H1 (cell line): ENCODE results near the gene AMN. TPM values are rescaled to one million over a fixed set of nuclear protein-coding genes. Genes with fewer than 3 reads are reported as not detected.

Source experiments
- ASH2L ChIP-seq: fragments of 200-600, 300-600 bp; sonication (generic); IDR thresholded peaks from one replicate; pipeline ENCODE4 v1.7.1; 2017; ENCODE audit warnings: low read length
- YY1 ChIP-seq: IDR thresholded peaks from 2 replicates; pipeline ENCODE4 v1.6.1; 2011; ENCODE audit warnings: low read depth, mild to moderate bottlenecking, low read length
- polyA plus RNA-seq, 7 experiments: library from polyadenylated mRNA; depleted of rRNA in 3 of 7; stranded (reverse) in 5 of 7; unstranded in 2 of 7; fragments of >200 nt in 5 of 7; fragments of 200-250 nt in 2 of 7; gene quantifications; 1 replicate in 5 of 7; 2 replicates in 1 of 7; 4 replicates in 1 of 7; pipeline versions ENCODE4 v1.2.1 to v1.2.3, GENCODE V29; 2011 to 2013; ENCODE audit warnings: missing spikeins in 2 of 7, mixed read lengths in 2 of 7
- total RNA-seq: library from RNA; stranded (reverse); fragmentation: NEBNext Ultra II Directional; extraction: Animal tissue kit (Norgen Biotek cat#: 25700); gene quantifications from 2 replicates; pipeline ENCODE4 v1.2.1, GENCODE V29; 2021
- TF ChIP-seq, protein P1 (sequence below): IDR thresholded peaks from 2 replicates; pipeline ENCODE4 v1.6.1; 2012; ENCODE audit warnings: inconsistent platforms

AMN gene
- total and polyA plus RNA-seq, 2 of the 8 experiments (the other 6 are each of a cell fraction or from before 2014, with no cell fraction given), result 0.77 to 1.5 TPM

DNA sequence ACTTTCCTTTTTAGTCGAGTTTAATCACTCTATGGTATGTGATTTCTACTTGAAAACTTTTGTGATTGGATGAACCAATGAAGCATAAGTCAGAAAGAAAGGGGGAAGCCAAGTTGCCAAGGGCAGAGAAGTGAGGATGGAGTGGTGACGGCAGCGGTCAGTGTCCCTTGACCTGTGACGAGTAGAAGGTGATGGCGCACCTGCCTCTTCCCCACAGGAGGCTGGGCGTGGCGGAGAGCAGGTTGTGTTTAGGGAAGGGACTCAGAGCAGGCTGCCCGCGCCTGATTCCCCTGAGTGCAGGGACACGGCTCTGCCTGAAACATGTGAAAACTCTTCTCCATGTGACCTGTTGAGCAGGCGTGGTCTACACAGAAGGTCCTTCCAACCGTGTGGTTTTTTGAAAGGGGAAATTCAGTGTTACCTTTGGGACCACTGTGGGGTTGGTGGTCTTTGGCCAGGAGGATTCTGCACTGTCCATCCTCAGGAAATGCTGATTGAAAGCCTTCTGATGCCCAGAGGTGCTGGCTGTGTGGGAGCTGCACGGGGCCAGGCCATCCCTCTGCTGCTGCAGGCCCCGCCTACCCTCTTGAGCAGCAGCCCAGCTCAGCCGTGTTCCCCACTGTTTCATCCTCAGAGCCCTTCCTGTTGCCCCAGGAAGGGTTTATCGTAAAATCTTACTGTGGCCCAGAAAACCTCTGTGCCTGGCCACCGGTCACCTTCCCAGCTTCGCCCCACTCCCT lies 23.5 kb upstream of the AMN start (continued):
- no peak for TF ChIP-seq ASH2L
- TF ChIP-seq, protein P1, sequence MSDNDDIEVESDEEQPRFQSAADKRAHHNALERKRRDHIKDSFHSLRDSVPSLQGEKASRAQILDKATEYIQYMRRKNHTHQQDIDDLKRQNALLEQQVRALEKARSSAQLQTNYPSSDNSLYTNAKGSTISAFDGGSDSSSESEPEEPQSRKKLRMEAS, result no peak
- TF ChIP-seq YY1, result no peak
- TF ChIP-seq, all 59 proteins: peak for 0
